Lower leg skin (tissue), 4 donors: Measurements from ENCODE around the gene KDM6A. TPM values are rescaled to one million over a fixed set of nuclear protein-coding genes. Genes with fewer than 3 reads are reported as not detected.
"Not testable (repeated sequence)": the region's sequence is repeated elsewhere in the genome, so short reads cannot be mapped to it uniquely, and the experiment has no call there.

Experiments
- DNase-seq, 2 donors: peaks; one replicate each; pipeline ENCODE4 v3.0.0-alpha.2; 2019; ENCODE audit warnings: low spot score in 2 of 2
- H3K4me3 ChIP-seq: fragments of 200-600 bp; sonication (generic); 2 replicates; pipeline ENCODE4 v1.5.1; 2017; ENCODE audit warnings: mild to moderate bottlenecking, low read depth; ENCODE audit not compliant: poor library complexity, severe bottlenecking
- POLR2A ChIP-seq, 2 donors: fragments of 450-650 bp; IDR thresholded peaks; one replicate each; pipeline ENCODE4 v1.6.1; 2016 to 2017; ENCODE audit warnings: antibody characterized with exemption in 2 of 2, mild to moderate bottlenecking in 1 of 2, moderate library complexity in 1 of 2
- WGBS, 2 donors: methylation state at CpG; one replicate each; pipeline ENCODE4 v1.1.5; 2018; 5-methylcytosine and 5-hydroxymethylcytosine counted together
- intact Hi-C: fragments of 100-400 bp; cut with DNase I; formaldehyde crosslinking; loops from one replicate; pipeline ENCODE4 v1.15.0; 2023; ENCODE audit warnings: low total_unique reads
- total RNA-seq, 4 donors: library from RNA; depleted of rRNA; stranded (reverse); fragments of >200 nt; gene quantifications; one replicate each; pipeline ENCODE4 v1.1.0, GENCODE V29; 2016
- TF ChIP-seq, protein P1 (sequence below), 3 donors: fragments of 450-650 bp; IDR thresholded peaks; one replicate each; pipeline ENCODE4 v1.5.1; 2016; ENCODE audit warnings: antibody characterized with exemption in 3 of 3, mild to moderate bottlenecking in 3 of 3, moderate library complexity in 2 of 3

KDM6A gene
- total RNA-seq, 4 donors from 2014 or later, result 30.3 to 88.2 (median 43.7) TPM

DNA sequence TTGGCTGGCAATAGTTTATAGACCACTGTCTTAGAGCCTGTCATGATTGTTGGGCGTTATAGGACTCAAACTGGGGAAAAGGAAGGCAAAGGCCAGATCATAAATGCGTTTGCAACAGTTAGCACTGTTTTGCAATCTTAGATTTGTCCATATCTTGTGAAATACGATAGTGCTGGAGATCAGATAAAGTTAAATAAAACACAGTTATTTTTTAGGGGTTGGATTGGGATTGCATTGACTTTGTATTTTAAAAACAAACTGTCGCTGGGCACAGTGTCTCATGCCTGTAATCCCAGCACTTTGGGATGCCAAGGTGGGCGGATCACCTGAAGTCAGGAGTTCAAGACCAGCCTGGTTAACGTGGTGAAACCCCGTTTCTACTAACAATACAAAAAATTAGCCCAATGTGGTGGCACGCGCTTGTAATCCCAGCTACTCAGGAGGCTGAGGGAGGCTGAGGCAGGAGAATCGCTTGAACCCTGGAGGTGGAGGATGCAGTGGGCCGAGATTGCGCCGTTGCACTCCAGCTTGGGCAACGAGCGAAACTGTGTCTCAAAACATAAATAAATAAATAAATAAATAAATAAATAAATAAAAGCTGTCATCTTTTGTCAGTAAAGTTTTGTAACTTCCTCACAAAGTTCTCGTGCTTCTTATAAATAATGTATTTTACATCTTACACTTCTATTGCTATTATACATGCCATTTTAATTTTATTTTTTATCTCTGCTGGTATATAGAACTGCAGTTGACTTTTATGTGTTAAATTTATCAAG lies 117.2 kb downstream of the KDM6A start:
- no peak overlapping the region for H3K4me3 ChIP-seq
- 91 to 96% methylated on average over 16 of the region's 16 CpGs for WGBS, 2 donors
- intact Hi-C loops, result no loop called here
- TF ChIP-seq, protein P1, sequence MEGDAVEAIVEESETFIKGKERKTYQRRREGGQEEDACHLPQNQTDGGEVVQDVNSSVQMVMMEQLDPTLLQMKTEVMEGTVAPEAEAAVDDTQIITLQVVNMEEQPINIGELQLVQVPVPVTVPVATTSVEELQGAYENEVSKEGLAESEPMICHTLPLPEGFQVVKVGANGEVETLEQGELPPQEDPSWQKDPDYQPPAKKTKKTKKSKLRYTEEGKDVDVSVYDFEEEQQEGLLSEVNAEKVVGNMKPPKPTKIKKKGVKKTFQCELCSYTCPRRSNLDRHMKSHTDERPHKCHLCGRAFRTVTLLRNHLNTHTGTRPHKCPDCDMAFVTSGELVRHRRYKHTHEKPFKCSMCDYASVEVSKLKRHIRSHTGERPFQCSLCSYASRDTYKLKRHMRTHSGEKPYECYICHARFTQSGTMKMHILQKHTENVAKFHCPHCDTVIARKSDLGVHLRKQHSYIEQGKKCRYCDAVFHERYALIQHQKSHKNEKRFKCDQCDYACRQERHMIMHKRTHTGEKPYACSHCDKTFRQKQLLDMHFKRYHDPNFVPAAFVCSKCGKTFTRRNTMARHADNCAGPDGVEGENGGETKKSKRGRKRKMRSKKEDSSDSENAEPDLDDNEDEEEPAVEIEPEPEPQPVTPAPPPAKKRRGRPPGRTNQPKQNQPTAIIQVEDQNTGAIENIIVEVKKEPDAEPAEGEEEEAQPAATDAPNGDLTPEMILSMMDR (IDR thresholded peaks at IDR 0.05), result no peak
- TF ChIP-seq POLR2A (IDR thresholded peaks at IDR 0.05), result no peak
- DNase-seq, result no peak

DNA sequence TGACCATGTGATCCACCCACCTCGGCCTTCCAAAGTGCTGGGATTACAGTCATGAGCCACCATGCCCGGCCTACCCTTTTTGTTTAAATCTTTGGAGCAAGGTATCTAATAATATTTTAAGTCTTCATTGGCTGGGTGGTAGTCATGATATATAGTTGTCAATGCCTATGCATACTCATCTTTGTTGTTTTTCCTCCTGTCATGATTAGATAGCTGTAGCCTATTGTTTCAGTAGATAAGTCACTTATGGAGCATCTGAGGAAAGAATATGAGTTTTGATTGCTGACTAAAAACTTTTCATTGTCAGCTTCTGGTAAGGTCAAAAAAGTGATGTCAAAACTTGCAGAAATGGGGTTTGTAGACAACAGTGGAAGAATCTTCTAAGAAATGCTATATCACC lies 119.8 kb downstream of the KDM6A start:
- intact Hi-C loops, result no loop called here
- DNase-seq, result no peak
- no peak for TF ChIP-seq POLR2A (IDR thresholded peaks at IDR 0.05)
- TF ChIP-seq, protein P1 (IDR thresholded peaks at IDR 0.05), result no peak
- H3K4me3 ChIP-seq, result no peak overlapping the region
- WGBS, 2 donors, result 98 to 100% methylated on average over 2 of the region's 2 CpGs

- no peak for TF ChIP-seq POLR2A (IDR thresholded peaks at IDR 0.05)
- TF ChIP-seq, protein P1 (IDR thresholded peaks at IDR 0.05), result no peak
- WGBS, 2 donors, result 98 to 100% methylated on average over 2 of the region's 2 CpGs
- intact Hi-C loops, result no loop called here
Measured at GRCh38 chrX:44996277-44996676, 123.3 kb downstream of the KDM6A start.

DNA sequence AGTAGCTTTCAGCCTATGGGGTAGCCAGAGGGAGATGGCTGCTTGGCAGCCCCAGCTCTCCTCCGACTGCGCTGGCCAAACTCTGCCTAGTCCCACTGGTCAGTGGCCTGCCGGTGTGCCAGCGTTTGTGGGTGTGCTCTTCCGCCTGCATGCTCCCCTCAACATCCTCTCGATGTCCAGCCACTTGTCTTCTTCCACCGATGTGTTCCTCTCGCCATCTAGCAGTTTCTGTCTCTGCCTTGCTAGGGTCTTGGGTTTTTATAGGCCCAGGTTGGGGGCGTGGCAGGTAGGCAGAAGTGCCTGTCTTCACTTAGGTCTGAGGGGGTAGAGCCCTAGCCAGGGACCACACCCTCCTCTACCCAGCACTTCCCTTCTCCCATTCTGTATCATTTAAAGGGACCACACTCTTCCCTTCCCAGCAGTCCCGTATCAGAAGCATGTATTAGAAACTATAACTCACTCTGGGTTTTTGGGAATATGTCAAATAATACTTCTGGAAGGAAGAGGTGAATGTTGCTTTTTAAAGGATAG lies 124.4 kb downstream of the KDM6A start:
- intact Hi-C loops, result no loop called here
- TF ChIP-seq, protein P1 (IDR thresholded peaks at IDR 0.05), result no peak
- TF ChIP-seq POLR2A (IDR thresholded peaks at IDR 0.05), result no peak
- no peak overlapping the region for H3K4me3 ChIP-seq
- WGBS, 2 donors, result 80 to 86% methylated on average over 10 of the region's 10 CpGs
- no peak for DNase-seq

More at GRCh38 chrX:44996277-44996676, 123.3 kb downstream of the KDM6A start:
- H3K4me3 ChIP-seq, result no peak overlapping the region
- no peak for DNase-seq

DNA sequence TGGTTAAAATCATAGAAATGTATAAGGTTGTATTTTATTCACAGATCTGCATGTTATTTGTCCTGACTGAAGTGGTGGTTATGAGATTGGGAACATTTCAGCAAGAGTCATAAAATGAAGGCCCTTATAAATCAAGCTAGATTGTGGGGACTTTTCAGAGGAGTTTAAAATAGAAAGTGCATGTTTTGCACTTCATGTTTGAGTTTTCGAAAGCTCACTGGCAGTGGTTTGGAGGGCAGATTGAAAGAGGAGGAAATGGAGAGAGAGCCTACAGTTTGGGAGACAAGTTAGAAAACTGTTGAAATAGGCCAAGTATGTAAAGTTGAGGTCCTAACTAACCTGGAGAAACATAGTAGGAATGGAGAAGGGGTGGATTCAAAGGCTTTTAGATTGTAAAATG lies 124.9 kb downstream of the KDM6A start:
- WGBS, 2 donors, result 17 to 42% methylated on average over 1 of the region's 1 CpG
- TF ChIP-seq POLR2A (IDR thresholded peaks at IDR 0.05), result no peak
- TF ChIP-seq, protein P1 (IDR thresholded peaks at IDR 0.05), result no peak
- H3K4me3 ChIP-seq, result no peak overlapping the region
- DNase-seq, result no peak
- intact Hi-C loops, result no loop called here

- 87 to 95% methylated on average over 8 of the region's 8 CpGs for WGBS, 2 donors
- intact Hi-C loops, result not testable (repeated sequence)
Measured at GRCh38 chrX:44999237-44999636, 126.2 kb downstream of the KDM6A start.

GRCh38 chrX:44999872-45000271 lies 126.9 kb downstream of the KDM6A start:
- 84 to 91% methylated on average over 3 of the region's 3 CpGs for WGBS, 2 donors
- H3K4me3 ChIP-seq, DNase-seq, intact Hi-C loops: not testable (repeated sequence)

More at GRCh38 chrX:44999237-44999636, 126.2 kb downstream of the KDM6A start:
- not testable (repeated sequence) for DNase-seq, H3K4me3 ChIP-seq
